Activated CD4-positive, alpha-beta T cell treated with anti-CD3 and anti-CD28 coated beads, Interleukin-2, amount 50 U/mL, for 1 hour (primary cell): ENCODE results near the gene ZBTB26.
"Not testable (repeated sequence)": the region's sequence is repeated elsewhere in the genome, so short reads cannot be mapped to it uniquely, and the experiment has no call there.

Experiments used
- DNase-seq: peaks from one replicate; pipeline ENCODE4 v3.0.0-alpha.2; 2020

The ZBTB26 gene

GRCh38 chr9:122922713-122923112 is 8.6 kb downstream of the ZBTB26 start:
- no peak for DNase-seq

- no peak for DNase-seq
Measured at GRCh38 chr9:122918310-122918709, 13.0 kb downstream of the ZBTB26 start.

GRCh38 chr9:122912964-122913673 is 18.2 kb downstream of the ZBTB26 start, which contains the start of gene ZBTB6:
Gene ZBTB6 (minus strand): TSS chr9:122913323. CDS start chr9:122912072, 1,251 bp downstream.
- peak; percentile 70 for DNase-seq

GRCh38 chr9:122912671-122912963 is 18.7 kb downstream of the ZBTB26 start:
- no peak for DNase-seq

- not testable (repeated sequence) for DNase-seq
Measured at GRCh38 chr9:122906122-122906521, 25.2 kb downstream of the ZBTB26 start.

GRCh38 chr9:122904823-122905710 is 26.2 kb downstream of the ZBTB26 start, which contains the start of gene RC3H2:
Gene RC3H2 (minus strand): TSS chr9:122905359. CDS start chr9:122897509, 7,850 bp downstream.
- DNase-seq: peak; percentile 97

GRCh38 chr9:122904466-122904822 is 26.9 kb downstream of the ZBTB26 start:
- no peak for DNase-seq

- no peak for DNase-seq
Measured at GRCh38 chr9:122900791-122901190, 30.5 kb downstream of the ZBTB26 start.

- DNase-seq: no peak
Measured at GRCh38 chr9:122897969-122898368, 33.3 kb downstream of the ZBTB26 start.

- no peak for DNase-seq
Measured at GRCh38 chr9:122888480-122888879, 42.8 kb downstream of the ZBTB26 start.

GRCh38 chr9:122883125-122883524 is 48.2 kb downstream of the ZBTB26 start:
- no peak for DNase-seq

GRCh38 chr9:122879443-122879842 is 51.9 kb downstream of the ZBTB26 start:
- no peak for DNase-seq

- DNase-seq: no peak
Measured at GRCh38 chr9:122875523-122875922, 55.8 kb downstream of the ZBTB26 start.

GRCh38 chr9:122867276-122867675 is 64.0 kb downstream of the ZBTB26 start:
- not testable (repeated sequence) for DNase-seq

- DNase-seq: no peak
Measured at GRCh38 chr9:122866079-122866478, 65.2 kb downstream of the ZBTB26 start.
